HEK293 (cell line): ENCODE measurements around the gene RPL13A.

Experiments
- CTCF ChIA-PET: fragments of 350-600 bp; formaldehyde crosslinking; extraction: SDS; loops from one replicate; lab custom pipeline; 2021; ENCODE audit warnings: antibody characterized with exemption; lab: Yijun Ruan, JAX
- POLR2A ChIA-PET: fragments of 300-600 bp; formaldehyde crosslinking; extraction: SDS; loops from one replicate; lab custom pipeline; 2020; ENCODE audit warnings: antibody characterized with exemption, inconsistent platforms; lab: Yijun Ruan, JAX
- H3K27ac ChIP-seq: fragments of 200-500 bp; sonication (Bioruptor generic); 2 replicates; pipeline ENCODE4 v1.5.1; 2014; ENCODE audit warnings: low read depth, low read length, control low read depth, inconsistent platforms; ENCODE audit errors: extremely low read depth
- H3K36me3 ChIP-seq, 2 experiments: fragments of 200-500 bp in 1 of 2; sonication (Bioruptor generic) in 1 of 2; 1 replicate in 1 of 2; 2 replicates in 1 of 2; pipeline ENCODE4 v1.5.1; 2014 to 2017; ENCODE audit warnings: inconsistent platforms in 2 of 2, low read length in 2 of 2; ENCODE audit not compliant: control insufficient read depth in 2 of 2, insufficient read depth in 1 of 2
- H3K4me1 ChIP-seq: fragments of 200-500 bp; sonication (Bioruptor generic); 2 replicates; pipeline ENCODE4 v1.5.1; 2014; ENCODE audit warnings: mild to moderate bottlenecking, low read length, inconsistent platforms; ENCODE audit not compliant: control insufficient read depth, insufficient read depth
- H3K4me3 ChIP-seq: 2 replicates; pipeline ENCODE4 v1.5.1; 2011; ENCODE audit warnings: low read depth, mild to moderate bottlenecking, control low read depth, low read length, moderate library complexity
- H3K9me3 ChIP-seq: fragments of 200-500 bp; sonication (Bioruptor generic); 2 replicates; pipeline ENCODE4 v1.5.1; 2014; ENCODE audit warnings: low read depth, low read length, inconsistent platforms; ENCODE audit not compliant: control insufficient read depth, insufficient read depth
- IKZF3 ChIP-seq: fragments of 450-650 bp; IDR thresholded peaks from 2 replicates; pipeline ENCODE4 v1.5.0; 2018; ENCODE audit warnings: missing biosample characterization, mild to moderate bottlenecking, missing genetic modification characterization, moderate library complexity
- KLF10 ChIP-seq: fragments of 450-650 bp; IDR thresholded peaks from 2 replicates; pipeline ENCODE4 v1.5.1; 2018; ENCODE audit warnings: missing biosample characterization, mild to moderate bottlenecking, missing genetic modification characterization
- KLF7 ChIP-seq: fragments of 450-650 bp; formaldehyde crosslinking; IDR thresholded peaks from 2 replicates; pipeline ENCODE4 v1.5.1; 2016; ENCODE audit warnings: missing biosample characterization, missing genetic modification characterization, borderline replicate concordance
- OVOL3 ChIP-seq: fragments of 450-650 bp; formaldehyde crosslinking; IDR thresholded peaks from 2 replicates; pipeline ENCODE4 v1.5.1; 2016; ENCODE audit warnings: missing biosample characterization, missing genetic modification characterization
- SCRT1 ChIP-seq: fragments of 450-650 bp; formaldehyde crosslinking; IDR thresholded peaks from 2 replicates; pipeline ENCODE4 v1.5.1; 2016; ENCODE audit warnings: missing biosample characterization, missing genetic modification characterization, borderline replicate concordance
- SP2 ChIP-seq: fragments of 450-650 bp; formaldehyde crosslinking; IDR thresholded peaks from 2 replicates; pipeline ENCODE4 v1.5.1; 2016; ENCODE audit warnings: missing biosample characterization, missing genetic modification characterization
- ZBTB17 ChIP-seq: fragments of 450-650 bp; formaldehyde crosslinking; IDR thresholded peaks from 2 replicates; pipeline ENCODE4 v1.5.1; 2016; ENCODE audit warnings: missing biosample characterization, missing genetic modification characterization
- ZBTB20 ChIP-seq: fragments of 450-650 bp; formaldehyde crosslinking; IDR thresholded peaks from 2 replicates; pipeline ENCODE4 v1.5.1; 2016; ENCODE audit warnings: missing biosample characterization, missing genetic modification characterization
- ZBTB48 ChIP-seq: fragments of 450-650 bp; formaldehyde crosslinking; IDR thresholded peaks from 2 replicates; pipeline ENCODE4 v1.5.1; 2016; ENCODE audit warnings: missing biosample characterization, missing genetic modification characterization
- ZNF133 ChIP-seq: fragments of 450-650 bp; formaldehyde crosslinking; IDR thresholded peaks from 2 replicates; pipeline ENCODE4 v1.5.1; 2016; ENCODE audit warnings: missing biosample characterization, missing genetic modification characterization
- ZNF138 ChIP-seq: fragments of 450-650 bp; formaldehyde crosslinking; IDR thresholded peaks from 2 replicates; pipeline ENCODE4 v1.5.1; 2016; ENCODE audit warnings: missing biosample characterization, missing genetic modification characterization, borderline replicate concordance
- ZNF16 ChIP-seq: fragments of 450-650 bp; formaldehyde crosslinking; IDR thresholded peaks from 2 replicates; pipeline ENCODE4 v1.5.1; 2016; ENCODE audit warnings: low read depth, missing biosample characterization, missing genetic modification characterization
- ZNF214 ChIP-seq: fragments of 450-650 bp; formaldehyde crosslinking; IDR thresholded peaks from 2 replicates; pipeline ENCODE4 v1.5.1; 2017; ENCODE audit warnings: missing biosample characterization, mild to moderate bottlenecking, missing genetic modification characterization, borderline replicate concordance
- ZNF274 ChIP-seq, 2 experiments: fragments of 200-500 bp in 1 of 2; fragments of 450-650 bp in 1 of 2; sonication (Bioruptor generic) in 1 of 2; formaldehyde crosslinking in 1 of 2; IDR thresholded peaks; 2 replicates each; pipeline versions ENCODE4 v1.5.1 to v1.6.1; 2014 to 2016; ENCODE audit warnings: borderline replicate concordance in 1 of 2, inconsistent platforms in 1 of 2, low read length in 1 of 2, missing biosample characterization in 1 of 2, missing genetic modification characterization in 1 of 2
- ZNF529 ChIP-seq: fragments of 450-650 bp; formaldehyde crosslinking; IDR thresholded peaks from 2 replicates; pipeline ENCODE4 v1.5.1; 2017; ENCODE audit warnings: missing genetic modification characterization, missing biosample characterization; ENCODE audit not compliant: insufficient replicate concordance
- ZNF549 ChIP-seq: fragments of 450-650 bp; IDR thresholded peaks from 2 replicates; pipeline ENCODE4 v1.5.1; 2018; ENCODE audit warnings: missing biosample characterization, missing genetic modification characterization, mild to moderate bottlenecking, inconsistent platforms, moderate library complexity
- ZNF571 ChIP-seq: fragments of 450-650 bp; formaldehyde crosslinking; IDR thresholded peaks from 2 replicates; pipeline ENCODE4 v1.5.0; 2017; ENCODE audit warnings: missing biosample characterization, missing genetic modification characterization
- ZNF626 ChIP-seq: fragments of 450-650 bp; sonication (Bioruptor Pico); formaldehyde crosslinking; IDR thresholded peaks from 2 replicates; pipeline ENCODE4 v1.5.1; 2018; ENCODE audit warnings: missing biosample characterization, missing genetic modification characterization, inconsistent platforms
- ZNF664 ChIP-seq: fragments of 450-650 bp; formaldehyde crosslinking; IDR thresholded peaks from 2 replicates; pipeline ENCODE4 v1.5.1; 2016; ENCODE audit warnings: missing biosample characterization, missing genetic modification characterization
- ZNF768 ChIP-seq: fragments of 450-650 bp; formaldehyde crosslinking; IDR thresholded peaks from 2 replicates; pipeline ENCODE4 v1.5.1; 2018; ENCODE audit warnings: missing biosample characterization, mild to moderate bottlenecking, missing genetic modification characterization
- ZXDB ChIP-seq: fragments of 450-650 bp; formaldehyde crosslinking; IDR thresholded peaks from 2 replicates; pipeline ENCODE4 v1.5.1; 2016; ENCODE audit warnings: missing biosample characterization, missing genetic modification characterization
- TF ChIP-seq, protein P1 (sequence below): fragments of 450-650 bp; formaldehyde crosslinking; IDR thresholded peaks from 2 replicates; pipeline ENCODE4 v1.5.1; 2017; ENCODE audit warnings: missing biosample characterization, missing genetic modification characterization
- TF ChIP-seq, protein P2 (sequence below): IDR thresholded peaks from 2 replicates; pipeline ENCODE4 v1.6.1; 2011; ENCODE audit warnings: mild to moderate bottlenecking, low read depth, low read length, borderline replicate concordance

RPL13A gene

GRCh38 chr19:49475995-49476880, 11.2 kb upstream of the RPL13A start (continued):
- TF ChIP-seq ZNF571 (tag by site-specific recombination) (no peak), ZNF274 (IDR thresholded peaks at IDR 0.05; ENCODE audit: low read length) (no peak), ZNF274 (tag by site-specific recombination; IDR thresholded peaks at IDR 0.05; ENCODE audit: borderline replicate concordance) (no peak), ZNF626 (tag by site-specific recombination) (no peak), KLF10 (tag by site-specific recombination) (no peak), ZBTB20 (tag by site-specific recombination) (peak; percentile 55; the same call in 1 of the 2 replicates), IKZF3 (no peak), ZXDB (tag by site-specific recombination) (peak; percentile 84), ZBTB17 (tag by site-specific recombination) (peak; percentile 68; the same call in 1 of the 2 replicates), ZNF16 (no peak), OVOL3 (no peak), ZBTB48 (tag by site-specific recombination) (no peak), KLF7 (tag by site-specific recombination) (no peak), ZNF133 (no peak)
- TF ChIP-seq, protein P1, sequence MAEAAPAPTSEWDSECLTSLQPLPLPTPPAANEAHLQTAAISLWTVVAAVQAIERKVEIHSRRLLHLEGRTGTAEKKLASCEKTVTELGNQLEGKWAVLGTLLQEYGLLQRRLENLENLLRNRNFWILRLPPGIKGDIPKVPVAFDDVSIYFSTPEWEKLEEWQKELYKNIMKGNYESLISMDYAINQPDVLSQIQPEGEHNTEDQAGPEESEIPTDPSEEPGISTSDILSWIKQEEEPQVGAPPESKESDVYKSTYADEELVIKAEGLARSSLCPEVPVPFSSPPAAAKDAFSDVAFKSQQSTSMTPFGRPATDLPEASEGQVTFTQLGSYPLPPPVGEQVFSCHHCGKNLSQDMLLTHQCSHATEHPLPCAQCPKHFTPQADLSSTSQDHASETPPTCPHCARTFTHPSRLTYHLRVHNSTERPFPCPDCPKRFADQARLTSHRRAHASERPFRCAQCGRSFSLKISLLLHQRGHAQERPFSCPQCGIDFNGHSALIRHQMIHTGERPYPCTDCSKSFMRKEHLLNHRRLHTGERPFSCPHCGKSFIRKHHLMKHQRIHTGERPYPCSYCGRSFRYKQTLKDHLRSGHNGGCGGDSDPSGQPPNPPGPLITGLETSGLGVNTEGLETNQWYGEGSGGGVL = no peak
- TF ChIP-seq, protein P2, sequence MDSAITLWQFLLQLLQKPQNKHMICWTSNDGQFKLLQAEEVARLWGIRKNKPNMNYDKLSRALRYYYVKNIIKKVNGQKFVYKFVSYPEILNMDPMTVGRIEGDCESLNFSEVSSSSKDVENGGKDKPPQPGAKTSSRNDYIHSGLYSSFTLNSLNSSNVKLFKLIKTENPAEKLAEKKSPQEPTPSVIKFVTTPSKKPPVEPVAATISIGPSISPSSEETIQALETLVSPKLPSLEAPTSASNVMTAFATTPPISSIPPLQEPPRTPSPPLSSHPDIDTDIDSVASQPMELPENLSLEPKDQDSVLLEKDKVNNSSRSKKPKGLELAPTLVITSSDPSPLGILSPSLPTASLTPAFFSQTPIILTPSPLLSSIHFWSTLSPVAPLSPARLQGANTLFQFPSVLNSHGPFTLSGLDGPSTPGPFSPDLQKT = no peak

DNA sequence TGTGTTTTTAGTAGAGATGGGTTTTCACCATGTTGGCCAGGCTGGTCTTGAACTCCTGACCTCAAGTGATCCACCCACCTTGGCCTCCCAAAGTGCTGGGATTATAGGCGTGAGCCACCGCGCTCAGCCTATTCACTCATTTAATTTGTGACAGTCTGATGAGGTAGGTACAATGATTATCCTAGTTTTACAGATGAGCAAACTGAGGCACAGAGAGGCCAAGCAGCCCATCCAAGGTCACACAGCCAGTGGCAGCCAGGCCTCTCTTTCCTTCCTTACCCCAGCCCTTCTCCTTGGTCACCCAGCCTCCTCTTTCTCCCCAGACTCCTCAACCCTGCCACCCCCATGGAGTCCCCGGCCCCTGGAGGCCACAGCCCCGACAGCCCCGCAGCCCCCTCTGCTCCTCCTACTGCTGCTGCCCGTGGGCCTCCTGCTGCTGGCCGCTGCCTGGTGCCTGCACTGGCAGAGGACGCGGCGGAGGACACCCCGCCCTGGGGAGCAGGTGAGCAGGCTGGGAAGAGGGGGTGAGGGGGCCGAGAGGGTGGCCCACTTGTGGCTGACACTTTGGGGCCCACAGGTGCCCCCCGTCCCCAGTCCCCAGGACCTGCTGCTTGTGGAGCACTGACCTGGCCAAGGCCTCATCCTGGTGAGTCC, 7.3 kb upstream of the RPL13A start:
- CTCF ChIA-PET = no interaction called here
- Histone ChIP-seq H3K9me3 (no peaks in the 10 kb centered on the region), H3K27ac (no peak overlapping the region), H3K4me3 (no peak overlapping the region), H3K4me1 (no peaks in the 10 kb centered on the region), H3K36me3 (no peaks in the 10 kb centered on the region)
- POLR2A ChIA-PET = no interaction called here
- TF ChIP-seq ZNF664 (0 out of 2 replicates have a peak, but pooled peaks have one; percentile 19), ZNF529 (tag by site-specific recombination) (no peak), SCRT1 (peak; percentile 61; the same call in 1 of the 2 replicates), ZNF214 (tag by site-specific recombination) (no peak), ZNF549 (no peak), ZNF138 (tag by site-specific recombination) (no peak), SP2 (tag by site-specific recombination) (no peak), ZNF768 (tag by site-specific recombination) (peak; percentile 83; the same call in 1 of the 2 replicates)
